GM23338 (cell line): ENCODE measurements around the gene CNGB1. TPM values are rescaled to one million over a fixed set of nuclear protein-coding genes. Genes with fewer than 3 reads are reported as not detected.

Experiments
- ATAC-seq: fragments of 200-7000 bp; cut with Tn5 transposase; 3 replicates; pipeline ENCODE4 v1.9.1; 2020
- DNase-seq: peaks from one replicate; pipeline ENCODE4 v3.0.0-alpha.2; 2015; ENCODE audit warnings: low spot score
- H2AFZ ChIP-seq: fragments of 200-600 bp; sonication (generic); 2 replicates; pipeline ENCODE4 v1.8.0; 2016; ENCODE audit warnings: antibody characterized with exemption, mild to moderate bottlenecking, moderate library complexity
- H3F3A ChIP-seq: fragments of 200-600 bp; sonication (generic); replicated peaks from 2 replicates; pipeline ENCODE4 v1.8.0; 2017; ENCODE audit warnings: antibody characterized with exemption, mixed run types, low read depth
- H3K27ac ChIP-seq: fragments of 200-600 bp; sonication (generic); 2 replicates; pipeline ENCODE4 v1.6.1; 2016; ENCODE audit warnings: low read depth
- H3K27me3 ChIP-seq: fragments of 200-600 bp; sonication (generic); 2 replicates; pipeline ENCODE4 v1.8.0; 2016; ENCODE audit warnings: mild to moderate bottlenecking, mixed run types, moderate library complexity; ENCODE audit not compliant: insufficient read depth
- H3K36me3 ChIP-seq: fragments of 200-600 bp; sonication (generic); 2 replicates; pipeline ENCODE4 v1.8.0; 2016; ENCODE audit warnings: mild to moderate bottlenecking; ENCODE audit not compliant: insufficient read depth
- H3K4me1 ChIP-seq: fragments of 200-600 bp; sonication (generic); 2 replicates; pipeline ENCODE4 v1.8.0; 2016; ENCODE audit warnings: mild to moderate bottlenecking, moderate library complexity; ENCODE audit not compliant: insufficient read depth
- H3K4me2 ChIP-seq: fragments of 200-600 bp; sonication (generic); 2 replicates; pipeline ENCODE4 v1.7.1; 2017; ENCODE audit warnings: mixed run types
- H3K4me3 ChIP-seq: fragments of 200-600 bp; sonication (generic); 2 replicates; pipeline ENCODE4 v1.6.1; 2016; ENCODE audit warnings: mixed run types
- H3K79me2 ChIP-seq: fragments of 200-600 bp; sonication (generic); replicated peaks from 2 replicates; pipeline ENCODE4 v1.8.0; 2017; ENCODE audit warnings: mild to moderate bottlenecking; ENCODE audit not compliant: insufficient read depth
- H3K9me2 ChIP-seq: fragments of 200-600 bp; sonication (generic); 2 replicates; pipeline ENCODE4 v1.8.0; 2017; ENCODE audit not compliant: insufficient read depth
- H4K20me1 ChIP-seq: fragments of 200-600 bp; sonication (generic); replicated peaks from 2 replicates; pipeline ENCODE4 v1.8.0; 2017; ENCODE audit warnings: mild to moderate bottlenecking; ENCODE audit not compliant: insufficient read depth
- H3K27ac Mint-ChIP-seq: 2 replicates; pipeline ENCODE4 v1.8.0; 2020; ENCODE audit warnings: inconsistent platforms, mild to moderate bottlenecking, moderate library complexity, mixed read lengths
- H3K27me3 Mint-ChIP-seq: 3 replicates; pipeline ENCODE4 v1.8.0; 2022; ENCODE audit warnings: low read depth, mild to moderate bottlenecking, moderate library complexity, mixed read lengths, inconsistent platforms; ENCODE audit not compliant: insufficient read depth, poor library complexity
- H3K36me3 Mint-ChIP-seq: 3 replicates; pipeline ENCODE4 v1.8.0; 2021; ENCODE audit warnings: low read depth, mild to moderate bottlenecking, inconsistent platforms, moderate library complexity, mixed read lengths
- H3K4me1 Mint-ChIP-seq: 3 replicates; pipeline ENCODE4 v1.8.0; 2020; ENCODE audit warnings: mild to moderate bottlenecking, inconsistent platforms, mixed read lengths
- H3K4me3 Mint-ChIP-seq: 3 replicates; pipeline ENCODE4 v1.8.0; 2021; ENCODE audit warnings: moderate library complexity, mild to moderate bottlenecking, inconsistent platforms, mixed read lengths
- H3K9me3 Mint-ChIP-seq: 3 replicates; pipeline ENCODE4 v1.8.0; 2020; ENCODE audit warnings: moderate library complexity, mild to moderate bottlenecking, inconsistent platforms, mixed read lengths
- CREB1 ChIP-seq: fragments of 250-450 bp; sonication (Bioruptor Pico); IDR thresholded peaks from 2 replicates; pipeline ENCODE4 v1.5.0; 2020; ENCODE audit warnings: low read depth, mild to moderate bottlenecking, moderate library complexity
- CTCF ChIP-seq, 2 experiments: fragments of 200-600 bp in 1 of 2; sonication (generic) in 1 of 2; conservative IDR thresholded peaks; 2 replicates each; pipeline versions ENCODE4 v1.5.1 to v1.6.1; 2016 to 2017; ENCODE audit warnings: antibody characterized with exemption in 2 of 2, low read depth in 2 of 2, mild to moderate bottlenecking in 2 of 2, moderate library complexity in 1 of 2
- ETS1 ChIP-seq: IDR thresholded peaks from 2 replicates; pipeline ENCODE4 v1.6.1; 2016; ENCODE audit warnings: antibody characterized with exemption
- EZH2 ChIP-seq: fragments of 200-600 bp; sonication (generic); IDR thresholded peaks from one replicate; pipeline ENCODE4 v1.8.0; 2017; ENCODE audit warnings: antibody characterized with exemption, mild to moderate bottlenecking, low read depth; ENCODE audit not compliant: unreplicated experiment
- EZH2phosphoT487 ChIP-seq: fragments of 200-600 bp; sonication (generic); IDR thresholded peaks from one replicate; pipeline ENCODE4 v1.8.1; 2018; ENCODE audit warnings: antibody characterized with exemption; ENCODE audit not compliant: unreplicated experiment
- JUNB ChIP-seq: IDR thresholded peaks from one replicate; pipeline ENCODE4 v1.6.1; 2016; ENCODE audit warnings: antibody characterized with exemption; ENCODE audit not compliant: unreplicated experiment
- NANOG ChIP-seq: IDR thresholded peaks from 2 replicates; pipeline ENCODE4 v1.6.1; 2016; ENCODE audit warnings: antibody characterized with exemption, borderline replicate concordance
- POLR2AphosphoS5 ChIP-seq: IDR thresholded peaks from 2 replicates; pipeline ENCODE4 v1.6.1; 2016; ENCODE audit warnings: antibody characterized with exemption, low read depth
- REST ChIP-seq: IDR thresholded peaks from one replicate; pipeline ENCODE4 v1.6.1; 2018; ENCODE audit warnings: antibody characterized with exemption; ENCODE audit not compliant: unreplicated experiment
- STAT1 ChIP-seq: IDR thresholded peaks from one replicate; pipeline ENCODE4 v1.6.1; 2016; ENCODE audit warnings: antibody characterized with exemption; ENCODE audit not compliant: unreplicated experiment
- ZNF114 ChIP-seq: fragments of 250-450 bp; sonication (Bioruptor Pico); IDR thresholded peaks from 2 replicates; pipeline ENCODE4 v1.5.0; 2020; ENCODE audit warnings: mild to moderate bottlenecking, moderate library complexity
- ZNF331 ChIP-seq: fragments of 250-450 bp; sonication (Bioruptor Pico); IDR thresholded peaks from 2 replicates; pipeline ENCODE4 v1.5.0; 2020; ENCODE audit warnings: low read depth, mild to moderate bottlenecking, moderate library complexity
- ZNF462 ChIP-seq: fragments of 250-450 bp; sonication (Bioruptor Pico); IDR thresholded peaks from 2 replicates; pipeline ENCODE4 v1.5.0; 2020; ENCODE audit warnings: mild to moderate bottlenecking, moderate library complexity
- polyA plus RNA-seq: library from polyadenylated mRNA; unstranded; fragments of >200 nt; fragmentation: Nextera tagmentation; extraction: Ambion mirVana; gene quantifications from 2 replicates; pipeline ENCODE4 v1.2.1, GENCODE V29; 2016
- total RNA-seq: library from RNA; depleted of rRNA; stranded (reverse); fragments of >200 nt; shearing (Covaris generic); gene quantifications from 2 replicates; pipeline ENCODE4 v1.2.3, GENCODE V29; 2014

The CNGB1 gene
- total and polyA plus RNA-seq, 2 experiments from 2014 or later, result not detected

- no peak overlapping the region for H3K27ac ChIP-seq
- Mint-ChIP-seq H3K27me3 (peaks cover 6% of the 10 kb centered on the region), H3K4me3 (no peak overlapping the region), H3K27ac (no peak overlapping the region), H3K36me3 (no peaks in the 10 kb centered on the region; the same call in 2 of the 3 replicates), H3K9me3 (no peaks in the 10 kb centered on the region), H3K4me1 (peaks cover 36% of the 10 kb centered on the region)
- H2AFZ ChIP-seq, result no peak overlapping the region
- ATAC-seq (no peak), DNase-seq (no peak)
- H3K27me3 ChIP-seq, result no peaks in the 10 kb centered on the region
- no peaks in the 10 kb centered on the region for H3K79me2 ChIP-seq
- H3F3A ChIP-seq, result 0 out of 2 replicates have a peak, but pooled peaks cover 11% of the 10 kb centered on the region
- no peak for TF ChIP-seq CREB1 (CRISPR knock-in tag)
- TF ChIP-seq REST, result no peak
- TF ChIP-seq JUNB, result no peak
- no peak for TF ChIP-seq POLR2AphosphoS5
- TF ChIP-seq ZNF462, result no peak
- TF ChIP-seq CTCF (conservative IDR thresholded peaks at IDR 0.05; ENCODE audit: low read depth in 2 of 2), result no peak
- no peak for TF ChIP-seq ZNF114 (CRISPR knock-in tag)
- no peak for TF ChIP-seq EZH2
- no peak for TF ChIP-seq ETS1
- TF ChIP-seq STAT1, result no peak
- TF ChIP-seq EZH2phosphoT487, result no peak
- TF ChIP-seq ZNF331 (CRISPR knock-in tag), result no peak
- no peak for TF ChIP-seq NANOG
- H3K4me1 ChIP-seq, result peaks cover 13% of the 10 kb centered on the region
- H3K36me3 ChIP-seq, result no peaks in the 10 kb centered on the region
- H3K4me2 ChIP-seq, result no peak overlapping the region
- peaks cover 8% of the 10 kb centered on the region for H3K9me2 ChIP-seq
- no peaks in the 10 kb centered on the region for H4K20me1 ChIP-seq
- no peak overlapping the region for H3K4me3 ChIP-seq
These were observed 122.7 kb downstream of the CNGB1 start for GRCh38 chr16:57848181-57848580.
